ENCODE data around the gene SOX10.

SOX10 gene

DNA sequence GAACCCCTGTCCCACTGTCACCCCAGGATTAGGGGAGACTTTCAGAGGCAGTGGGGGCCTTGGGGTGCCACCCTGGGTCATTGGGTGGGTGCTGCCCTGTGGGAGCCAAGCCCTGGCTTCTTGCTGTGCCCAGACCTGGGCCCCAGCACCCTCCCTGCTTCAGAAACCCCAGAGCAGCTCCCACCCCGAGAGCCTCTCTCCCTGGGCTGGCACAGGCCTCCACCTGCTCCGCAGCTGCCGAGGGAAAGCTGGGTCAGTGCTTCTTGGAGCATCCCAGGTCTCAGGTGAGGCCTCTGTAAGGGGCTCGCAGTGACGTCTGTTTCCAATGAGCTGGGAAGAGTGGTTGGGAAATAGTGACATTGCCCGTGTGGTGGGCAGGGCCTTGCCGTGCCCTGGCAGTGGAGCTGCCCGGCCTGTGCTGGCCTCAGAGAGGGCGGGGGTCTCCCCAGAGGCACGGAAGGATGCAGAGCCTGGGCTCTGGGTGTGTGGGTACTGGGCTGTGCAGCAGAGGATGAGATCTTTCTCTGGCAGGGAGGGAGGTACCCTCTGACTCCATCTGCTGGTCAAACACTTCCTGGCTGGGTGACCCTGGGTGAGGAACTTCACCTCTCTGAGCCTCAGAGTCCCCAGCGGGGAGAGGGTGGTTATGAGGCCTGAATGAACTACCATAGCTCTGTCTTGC lies 53.9 kb downstream of the SOX10 start:
- DNase-seq (ENCODE audit: low read depth): no peak

DNA sequence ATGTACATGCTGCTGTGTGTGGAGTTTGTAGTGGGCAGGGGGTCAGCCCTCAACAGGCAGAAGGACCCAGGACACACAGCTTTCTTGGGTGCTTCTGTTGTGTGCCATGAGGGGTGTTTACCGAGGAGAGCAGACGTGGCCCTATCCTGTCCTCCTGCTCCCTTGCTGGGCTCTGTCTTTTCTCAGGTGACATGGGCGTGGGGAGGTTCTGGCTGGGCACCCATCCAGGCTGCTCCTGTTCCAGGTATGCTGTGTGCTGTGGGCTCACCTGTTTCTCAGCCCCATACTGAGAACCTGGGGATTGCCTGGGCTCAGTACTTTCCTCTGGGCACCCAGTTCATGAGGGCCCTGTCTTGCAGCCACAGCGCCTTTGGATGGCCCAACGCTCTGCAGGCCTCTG lies 55.0 kb downstream of the SOX10 start:
- no peak for DNase-seq (ENCODE audit: low read depth)

DNA sequence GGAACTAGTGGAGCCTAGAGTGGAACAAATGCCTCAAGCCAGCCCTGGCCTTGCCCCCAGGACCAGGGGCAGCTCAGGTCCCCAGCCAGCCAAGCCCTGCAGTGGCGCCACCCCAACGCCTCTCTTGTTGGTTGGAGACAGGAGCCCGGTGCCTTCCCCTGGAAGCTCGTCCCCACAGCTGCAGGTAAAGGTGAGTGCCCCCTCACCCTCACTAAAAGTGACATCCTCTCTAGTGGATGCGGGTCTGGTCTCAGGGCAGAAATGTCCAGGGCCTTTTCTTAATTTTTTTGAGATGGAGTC lies 56.8 kb downstream of the SOX10 start:
- no peak for DNase-seq (ENCODE audit: low read depth)

DNA sequence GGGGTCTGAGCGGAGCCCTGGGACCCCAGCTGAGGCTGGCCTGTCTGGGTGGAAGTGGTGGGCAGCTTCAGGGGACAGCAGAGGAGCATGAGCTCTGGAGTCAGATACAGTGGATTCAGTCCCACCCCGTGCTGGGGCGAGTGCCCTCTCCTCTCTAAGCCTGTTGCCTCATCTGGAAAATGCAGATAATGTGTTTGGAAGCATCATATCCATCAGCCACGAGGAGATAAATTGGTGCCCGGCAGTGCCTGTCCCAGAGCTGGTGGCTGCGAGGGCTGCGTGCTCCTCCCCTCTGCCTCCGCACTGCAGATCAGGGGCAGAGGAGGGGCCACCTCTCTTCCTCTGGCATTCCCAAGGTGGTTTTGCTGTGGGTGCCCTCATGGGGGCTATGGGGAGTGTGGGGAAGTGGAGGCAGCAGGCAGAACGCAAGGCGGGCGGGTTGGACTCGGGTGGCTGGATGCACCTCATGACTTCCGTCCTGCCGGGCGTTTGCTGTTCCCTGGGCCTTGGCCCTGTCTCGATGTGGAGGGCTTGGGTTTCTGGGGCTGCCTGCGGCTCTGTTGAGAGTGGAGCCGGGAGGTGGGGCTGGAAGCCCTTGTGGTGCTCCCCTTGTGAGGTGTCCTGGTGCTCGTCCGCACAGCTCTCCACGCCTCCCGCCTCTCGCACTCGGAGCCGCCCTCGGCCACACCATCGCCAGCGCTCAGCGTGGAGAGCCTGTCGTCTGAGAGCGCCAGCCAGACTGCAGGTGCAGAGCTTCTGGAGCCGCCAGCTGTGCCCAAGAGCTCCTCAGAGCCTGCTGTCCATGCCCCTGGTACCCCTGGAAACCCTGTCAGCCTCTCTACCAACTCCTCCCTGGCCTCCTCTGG lies 57.4 kb downstream of the SOX10 start:
- DNase-seq (ENCODE audit: low read depth): no peak

DNA sequence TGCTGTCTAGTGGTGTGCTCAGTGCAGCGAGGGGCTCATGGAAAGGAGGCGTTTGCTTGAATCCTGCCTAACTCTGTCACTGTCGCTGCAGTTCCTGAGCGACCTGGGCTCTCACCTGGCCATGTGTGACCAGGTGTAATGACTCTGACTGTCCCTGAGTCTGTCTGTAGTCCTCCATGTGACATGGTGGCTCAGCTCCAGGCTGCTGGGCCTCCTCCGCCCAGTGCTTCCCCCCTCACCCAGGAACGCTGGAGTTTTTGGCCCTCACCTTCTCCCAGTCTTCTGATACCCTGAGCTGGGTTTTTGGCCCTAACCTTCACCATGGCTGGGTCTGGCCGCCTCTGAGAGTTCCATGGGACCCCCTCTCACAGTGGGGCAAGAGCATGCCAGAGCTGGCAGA lies 58.0 kb downstream of the SOX10 start:
- DNase-seq (ENCODE audit: low read depth): no peak

DNA sequence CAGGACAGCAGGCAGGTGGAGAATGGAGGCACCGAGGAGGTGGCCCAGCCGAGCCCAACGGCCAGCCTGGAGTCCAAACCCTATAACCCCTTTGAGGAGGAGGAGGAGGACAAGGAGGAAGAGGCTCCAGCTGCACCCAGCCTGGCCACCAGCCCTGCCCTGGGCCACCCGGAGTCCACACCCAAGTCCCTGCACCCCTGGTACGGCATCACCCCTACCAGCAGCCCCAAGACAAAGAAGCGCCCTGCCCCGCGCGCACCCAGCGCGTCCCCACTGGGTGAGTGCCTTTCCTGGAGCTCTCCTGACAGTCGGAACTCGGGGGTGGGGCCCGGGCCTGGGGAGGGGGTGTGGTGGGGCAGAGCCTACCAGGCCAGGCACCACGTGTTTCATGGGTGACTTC lies 58.6 kb downstream of the SOX10 start:
- DNase-seq (ENCODE audit: low read depth): no peak

DNA sequence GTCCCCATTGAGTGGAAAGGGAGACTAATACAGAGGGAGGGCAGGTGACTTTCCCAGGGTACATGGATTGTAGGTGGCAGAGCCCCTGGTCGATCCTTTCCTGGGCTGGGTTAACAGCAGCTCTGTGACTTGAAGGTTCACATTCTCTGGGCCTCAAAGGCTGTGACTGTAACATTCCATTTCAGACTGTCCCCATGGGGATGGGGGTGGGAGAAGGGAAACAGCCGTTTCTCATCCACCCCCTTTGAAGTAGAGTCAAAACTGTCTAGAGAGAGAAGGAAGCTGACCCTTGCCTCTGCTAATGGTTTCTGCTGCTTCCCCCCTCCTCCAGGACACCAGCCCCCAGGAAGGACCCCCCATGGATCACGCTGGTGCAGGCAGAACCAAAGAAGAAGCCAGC lies 59.0 kb downstream of the SOX10 start:
- no peak for DNase-seq (ENCODE audit: low read depth)

DNA sequence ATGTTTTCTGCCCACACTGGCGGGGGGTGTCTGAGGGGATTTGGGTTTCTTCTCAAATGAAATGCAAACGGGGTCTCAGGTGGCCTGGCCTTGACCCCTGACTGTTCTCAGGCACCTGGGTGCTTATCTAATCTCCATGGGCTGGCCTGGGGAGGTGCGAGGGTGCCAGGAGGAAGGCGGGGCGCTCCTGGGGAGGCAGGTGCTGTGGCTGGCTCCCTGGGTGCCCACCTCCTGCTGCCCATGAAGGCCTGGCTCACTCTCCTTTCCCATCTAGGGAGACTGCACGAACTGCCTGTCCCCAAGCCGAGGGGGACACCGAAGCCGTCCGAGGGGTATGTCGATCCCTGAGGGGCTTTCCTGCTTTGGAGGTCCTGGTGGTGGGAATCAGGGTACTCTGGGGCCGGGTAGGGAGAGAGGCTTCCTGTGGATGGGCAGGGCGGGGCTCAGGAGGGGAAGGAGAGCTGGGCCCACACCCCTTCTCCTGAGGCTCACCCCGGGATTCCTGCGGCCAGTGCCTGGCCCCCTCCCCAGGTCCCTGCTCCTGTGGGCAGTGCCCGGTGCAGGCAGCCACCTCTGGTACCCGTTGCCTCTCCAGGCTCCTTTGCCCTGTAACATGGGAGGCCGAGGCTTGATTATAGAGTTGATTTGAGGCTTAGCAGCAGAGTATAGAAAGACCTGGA lies 59.8 kb downstream of the SOX10 start:
- DNase-seq (ENCODE audit: low read depth): no peak

DNA sequence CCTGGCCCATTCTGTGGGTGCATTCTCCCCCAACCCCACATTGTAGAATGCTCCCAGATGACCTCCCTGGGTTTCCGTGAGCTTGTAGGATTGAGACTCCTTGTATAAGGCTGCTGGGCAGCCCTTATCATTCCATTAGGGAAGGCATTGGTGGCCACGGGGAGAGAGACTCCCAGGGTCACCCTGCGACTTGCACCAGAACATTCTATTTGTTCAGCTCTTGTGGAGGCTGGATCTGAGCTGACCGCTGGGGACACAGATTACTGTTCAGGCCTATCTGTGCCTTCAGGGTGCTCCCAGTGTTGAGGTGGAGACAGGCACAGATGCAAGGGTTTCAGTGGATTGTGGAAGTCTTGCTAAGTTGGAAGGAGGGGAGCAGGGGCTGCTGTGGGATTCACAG lies 60.4 kb downstream of the SOX10 start:
- DNase-seq (ENCODE audit: low read depth): no peak
